DOHH2 (cell line): Measurements from ENCODE around the gene PPY.

ENCODE experiments used
- H3F3A ChIP-seq: fragments of 200-600 bp; sonication (generic), shearing (Covaris generic); 2 replicates; pipeline ENCODE4 v1.6.0; 2016; ENCODE audit warnings: antibody characterized with exemption, mild to moderate bottlenecking; ENCODE audit not compliant: control insufficient read depth, insufficient read depth
- H3K27ac ChIP-seq: fragments of 200-600 bp; sonication (generic); 2 replicates; pipeline ENCODE4 v1.5.1; 2014; ENCODE audit warnings: low read depth, mild to moderate bottlenecking, low read length, moderate library complexity
- H3K27me3 ChIP-seq: fragments of 200-600 bp; sonication (generic); 2 replicates; pipeline ENCODE4 v1.6.1; 2014; ENCODE audit warnings: mild to moderate bottlenecking, low read length, mixed read lengths; ENCODE audit not compliant: control insufficient read depth
- H3K36me3 ChIP-seq: fragments of 200-600 bp; sonication (generic); 2 replicates; pipeline ENCODE4 v1.6.1; 2014; ENCODE audit warnings: mild to moderate bottlenecking, low read length, moderate library complexity, mixed read lengths; ENCODE audit not compliant: control insufficient read depth
- H3K4me1 ChIP-seq: fragments of 200-600 bp; sonication (generic); 2 replicates; pipeline ENCODE4 v1.6.1; 2014; ENCODE audit warnings: mild to moderate bottlenecking, low read length, mixed read lengths; ENCODE audit not compliant: control insufficient read depth
- H3K4me2 ChIP-seq: fragments of 200-600 bp; sonication (generic); 2 replicates; pipeline ENCODE4 v1.6.0; 2014; ENCODE audit warnings: mild to moderate bottlenecking, low read length, moderate library complexity
- H3K4me3 ChIP-seq: fragments of 200-600 bp; sonication (generic); 2 replicates; pipeline ENCODE4 v1.5.1; 2014; ENCODE audit warnings: mild to moderate bottlenecking, low read length, mixed read lengths
- H3K79me2 ChIP-seq: fragments of 200-600 bp; sonication (generic); 2 replicates; pipeline ENCODE4 v1.6.1; 2014; ENCODE audit warnings: mild to moderate bottlenecking, low read length, mixed read lengths; ENCODE audit not compliant: control insufficient read depth
- H3K9me2 ChIP-seq: fragments of 200-600 bp; sonication (generic); replicated peaks from 2 replicates; pipeline ENCODE4 v1.6.1; 2014; ENCODE audit warnings: mild to moderate bottlenecking, low read length, mixed read lengths; ENCODE audit not compliant: control insufficient read depth
- H3K9me3 ChIP-seq: fragments of 200-600 bp; sonication (generic); 2 replicates; pipeline ENCODE4 v1.6.1; 2014; ENCODE audit warnings: antibody characterized with exemption, low read length, mixed read lengths; ENCODE audit not compliant: control insufficient read depth, insufficient read depth
- H4K20me1 ChIP-seq: fragments of 200-600 bp; sonication (generic); 2 replicates; pipeline ENCODE4 v1.6.0; 2014; ENCODE audit warnings: low read depth, mild to moderate bottlenecking, antibody characterized with exemption, low read length, moderate library complexity; ENCODE audit not compliant: control insufficient read depth, insufficient read depth
- CTCF ChIP-seq: fragments of 200-600 bp; sonication (generic); IDR thresholded peaks from one replicate; pipeline ENCODE4 v1.5.1; 2014; ENCODE audit warnings: antibody characterized with exemption, mild to moderate bottlenecking, low read depth, low read length; ENCODE audit not compliant: poor library complexity, severe bottlenecking
- EZH2phosphoT487 ChIP-seq: fragments of 200-600 bp; sonication (generic); IDR thresholded peaks from 2 replicates; pipeline ENCODE4 v1.6.1; 2017; ENCODE audit warnings: borderline replicate concordance, mild to moderate bottlenecking, antibody characterized with exemption, low read length, moderate library complexity, mixed read lengths

PPY gene

GRCh38 chr17:43927060-43927864 lies 15.0 kb downstream of the PPY start:
- peaks cover 35% of the 10 kb centered on the region for H3K27me3 ChIP-seq
- no peaks in the 10 kb centered on the region for H3K36me3 ChIP-seq
- no peaks in the 10 kb centered on the region for H3K79me2 ChIP-seq
- H3K9me3 ChIP-seq, result no peaks in the 10 kb centered on the region
- no peaks in the 10 kb centered on the region for H3K4me1 ChIP-seq
- TF ChIP-seq CTCF, result no peak
- no peak for TF ChIP-seq EZH2phosphoT487
- no peaks in the 10 kb centered on the region for H4K20me1 ChIP-seq
- no peaks in the 10 kb centered on the region for H3K9me2 ChIP-seq
- H3F3A ChIP-seq, result no peaks in the 10 kb centered on the region
- no peak overlapping the region for H3K4me2 ChIP-seq
- H3K4me3 ChIP-seq, result no peak overlapping the region
- no peak overlapping the region for H3K27ac ChIP-seq

- no peaks in the 10 kb centered on the region for H3K9me2 ChIP-seq
- no peaks in the 10 kb centered on the region for H3K36me3 ChIP-seq
- no peak overlapping the region for H3K4me3 ChIP-seq
- no peaks in the 10 kb centered on the region for H3K79me2 ChIP-seq
- no peak overlapping the region for H3K27ac ChIP-seq
- H3K9me3 ChIP-seq, result no peaks in the 10 kb centered on the region
- no peaks in the 10 kb centered on the region for H3K4me1 ChIP-seq
- H4K20me1 ChIP-seq, result no peaks in the 10 kb centered on the region
- H3K27me3 ChIP-seq, result peaks cover 32% of the 10 kb centered on the region
- no peaks in the 10 kb centered on the region for H3F3A ChIP-seq
- H3K4me2 ChIP-seq, result no peak overlapping the region
- TF ChIP-seq EZH2phosphoT487 (no peak), CTCF (no peak)
These were observed 17.7 kb downstream of the PPY start for GRCh38 chr17:43924558-43924957.

GRCh38 chr17:43920500-43921095 lies 21.7 kb downstream of the PPY start:
- Histone ChIP-seq H3K27ac (no peak overlapping the region), H3K36me3 (no peaks in the 10 kb centered on the region), H4K20me1 (no peaks in the 10 kb centered on the region)

More at GRCh38 chr17:43920500-43921095, 21.7 kb downstream of the PPY start:
- Histone ChIP-seq H3K9me2 (no peaks in the 10 kb centered on the region), H3K4me2 (no peak overlapping the region), H3K9me3 (no peaks in the 10 kb centered on the region), H3K79me2 (no peaks in the 10 kb centered on the region), H3K4me1 (peaks cover 11% of the 10 kb centered on the region), H3K4me3 (no peak overlapping the region), H3K27me3 (peaks cover 36% of the 10 kb centered on the region), H3F3A (no peaks in the 10 kb centered on the region)
- TF ChIP-seq CTCF (no peak), EZH2phosphoT487 (no peak)
